Measurements from ENCODE around the gene INVS.
A peak's percentile ranks its signal among the peaks of the same experiment; 100 is the strongest.

INVS gene

GRCh38 chr9:100096378-100096916 is 2.6 kb upstream of the INVS start:
- no peak for TF ChIP-seq CTCF (IDR thresholded peaks at IDR 0.05)
- H3K27me3 ChIP-seq: no peaks in the 10 kb centered on the region
- no peak overlapping the region for H3K4me3 ChIP-seq
- no peaks in the 10 kb centered on the region for H3K36me3 ChIP-seq
- intact Hi-C loops (cut with DNase I; ENCODE audit: low total_unique reads): no loop called here
- H3K9me3 ChIP-seq: no peaks in the 10 kb centered on the region
- DNase-seq: no peak
- no peak overlapping the region for H3K27ac ChIP-seq
- peaks cover 0 to 52% (median 13%) of the 10 kb centered on the region in 4 donors for H3K4me1 ChIP-seq

- intact Hi-C loops (cut with DNase I; ENCODE audit: low total_unique reads): no loop called here
- peaks cover 0 to 47% (median 13%) of the 10 kb centered on the region in 4 donors for H3K4me1 ChIP-seq
- H3K36me3 ChIP-seq: peaks cover 0 to 12% (median 6%) of the 10 kb centered on the region in 3 donors
- H3K9me3 ChIP-seq: no peaks in the 10 kb centered on the region
- no peak for TF ChIP-seq CTCF (IDR thresholded peaks at IDR 0.05)
- H3K27ac ChIP-seq: peak overlapping the region; percentile 87 to 88
- peak overlapping the region; percentile 76 to 89 for H3K4me3 ChIP-seq
- H3K27me3 ChIP-seq: no peaks in the 10 kb centered on the region
- DNase-seq: peak; percentile 54 to 71
Observed at GRCh38 chr9:100098046-100098886, 777 bp upstream of the INVS start.

GRCh38 chr9:100099722-100100042 is 639 bp downstream of the INVS start:
- H3K36me3 ChIP-seq: peaks cover 7 to 20% (median 19%) of the 10 kb centered on the region in 3 donors
- peak overlapping the region; percentile 87 to 88 for H3K27ac ChIP-seq
- peaks cover 0 to 38% (median 13%) of the 10 kb centered on the region in 4 donors for H3K4me1 ChIP-seq
- no peak for TF ChIP-seq CTCF (IDR thresholded peaks at IDR 0.05)
- peak in 1 of 2 donors; percentile 27 for DNase-seq
- peak overlapping the region; percentile 76 to 89 for H3K4me3 ChIP-seq
- H3K27me3 ChIP-seq: no peaks in the 10 kb centered on the region
- intact Hi-C loops (cut with DNase I; ENCODE audit: low total_unique reads): loop anchor here (5.0 to 10.0 kb wide), 2 partner anchors 225 to 277 kb away; partner anchors contain the start of gene NR4A3
- H3K9me3 ChIP-seq: no peaks in the 10 kb centered on the region

- H3K4me1 ChIP-seq: peaks cover 0 to 36% (median 13%) of the 10 kb centered on the region in 4 donors
- TF ChIP-seq CTCF (IDR thresholded peaks at IDR 0.05): no peak
- no peaks in the 10 kb centered on the region for H3K9me3 ChIP-seq
- H3K36me3 ChIP-seq: peaks cover 7 to 24% (median 24%) of the 10 kb centered on the region in 3 donors
- H3K4me3 ChIP-seq: peak overlapping the region; percentile 76 to 89
- peak overlapping the region; percentile 87 to 88 for H3K27ac ChIP-seq
- H3K27me3 ChIP-seq: no peaks in the 10 kb centered on the region
- no peak for DNase-seq
- intact Hi-C loops (cut with DNase I; ENCODE audit: low total_unique reads): loop anchor here (5.0 to 10.0 kb wide), 2 partner anchors 225 to 278 kb away; partner anchors contain the start of gene NR4A3
Observed at GRCh38 chr9:100100146-100100667, 1.2 kb downstream of the INVS start.

GRCh38 chr9:100101608-100102007 is 2.6 kb downstream of the INVS start:
- TF ChIP-seq CTCF (IDR thresholded peaks at IDR 0.05): no peak
- H3K9me3 ChIP-seq: no peaks in the 10 kb centered on the region
- intact Hi-C loops (cut with DNase I; ENCODE audit: low total_unique reads): loop anchor here (5.0 to 10.0 kb wide), 2 partner anchors 223 to 279 kb away; partner anchors contain the start of gene NR4A3
- H3K4me3 ChIP-seq: no peak overlapping the region
- no peak overlapping the region for H3K27ac ChIP-seq
- H3K27me3 ChIP-seq: no peaks in the 10 kb centered on the region
- H3K4me1 ChIP-seq: peaks cover 0 to 25% (median 13%) of the 10 kb centered on the region in 4 donors
- no peak for DNase-seq
- H3K36me3 ChIP-seq: peaks cover 20 to 38% (median 35%) of the 10 kb centered on the region in 3 donors

Data from tibial artery (tissue), 4 donors.